Caco-2 (cell line): ENCODE measurements around the gene NBPF3. TPM values are rescaled to one million over a fixed set of nuclear protein-coding genes. Genes with fewer than 3 reads are reported as not detected.

ENCODE experiments used
- BruUV-seq: library from RNA; stranded (reverse); fragments of 400-500 nt; replicated peaks from 2 replicates; lab custom pipeline; 2021; lab: Mats Ljungman, UMichigan
- CTCF ChIA-PET: fragments of 300-600 bp; sonication (Branson Sonifier 250); formaldehyde crosslinking; loops from one replicate; lab custom pipeline; 2022; ENCODE audit warnings: antibody characterized with exemption; lab: Charles Lee
- POLR2A ChIA-PET: fragments of 300-600 bp; sonication (Branson Sonifier 250); formaldehyde crosslinking; loops from one replicate; lab custom pipeline; 2022; ENCODE audit warnings: antibody characterized with exemption; lab: Charles Lee
- DNase-seq, 2 experiments: peaks; one replicate each; pipeline versions ENCODE4 v3.0.0 to v3.0.0-alpha.2; 2020 to 2022
- H3K27me3 ChIP-seq: replicated peaks from 2 replicates; pipeline ENCODE4 v1.6.0; 2011; ENCODE audit warnings: low read length; ENCODE audit not compliant: control insufficient read depth, insufficient read depth
- H3K36me3 ChIP-seq: 2 replicates; pipeline ENCODE4 v1.5.1; 2011; ENCODE audit warnings: low read length; ENCODE audit not compliant: control insufficient read depth, insufficient read depth
- H3K4me1 ChIP-seq: fragments of 250-450 bp; sonication (Bioruptor Pico); 2 replicates; pipeline ENCODE4 v1.5.1; 2020; ENCODE audit warnings: mild to moderate bottlenecking
- H3K4me3 ChIP-seq: 2 replicates; pipeline ENCODE4 v1.5.1; 2011; ENCODE audit warnings: low read depth, mild to moderate bottlenecking, control low read depth, low read length
- H3K9me3 ChIP-seq: fragments of 250-450 bp; sonication (Bioruptor Pico); 2 replicates; pipeline ENCODE4 v1.5.1; 2020; ENCODE audit warnings: mild to moderate bottlenecking, moderate library complexity
- H3K27ac Mint-ChIP-seq: one replicate; pipeline ENCODE4 v1.8.0; 2022; ENCODE audit warnings: mixed read lengths; ENCODE audit not compliant: unreplicated experiment
- H3K27me3 Mint-ChIP-seq: one replicate; pipeline ENCODE4 v1.8.0; 2022; ENCODE audit warnings: mixed read lengths; ENCODE audit not compliant: insufficient read depth, unreplicated experiment
- H3K36me3 Mint-ChIP-seq: one replicate; pipeline ENCODE4 v1.8.0; 2022; ENCODE audit warnings: mild to moderate bottlenecking, mixed read lengths; ENCODE audit not compliant: insufficient read depth, unreplicated experiment
- H3K4me1 Mint-ChIP-seq: one replicate; pipeline ENCODE4 v1.8.0; 2022; ENCODE audit warnings: low read depth, mixed read lengths; ENCODE audit not compliant: unreplicated experiment
- H3K4me3 Mint-ChIP-seq: one replicate; pipeline ENCODE4 v1.8.0; 2022; ENCODE audit warnings: mild to moderate bottlenecking, moderate library complexity, mixed read lengths; ENCODE audit not compliant: unreplicated experiment
- H3K9me3 Mint-ChIP-seq: one replicate; pipeline ENCODE4 v1.8.0; 2022; ENCODE audit warnings: mixed read lengths; ENCODE audit not compliant: unreplicated experiment
- intact Hi-C: fragments of 100-400 bp; cut with micrococcal nuclease; formaldehyde crosslinking; loops from one replicate; pipeline ENCODE4 v1.10.0; 2022; ENCODE audit not compliant: unreplicated experiment
- total RNA-seq: library from RNA; stranded (reverse); gene quantifications from 2 replicates; pipeline ENCODE4 v1.2.3, GENCODE V29; 2022
- TF ChIP-seq, protein P1 (sequence below), 2 experiments: fragments of 200-600 bp in 1 of 2; IDR thresholded peaks; 1 replicate in 1 of 2; 2 replicates in 1 of 2; pipeline versions ENCODE4 v1.5.1 to v1.8.0; 2011 to 2022; ENCODE audit warnings: antibody characterized with exemption in 1 of 2, control low read depth in 1 of 2, inconsistent platforms in 1 of 2, low read depth in 1 of 2, low read length in 1 of 2, mild to moderate bottlenecking in 1 of 2, moderate library complexity in 1 of 2; ENCODE audit not compliant: insufficient read depth in 1 of 2, severe bottlenecking in 1 of 2, unreplicated experiment in 1 of 2

NBPF3 gene
- total RNA-seq, 1 experiment from 2014 or later, result 14.9 TPM

DNA sequence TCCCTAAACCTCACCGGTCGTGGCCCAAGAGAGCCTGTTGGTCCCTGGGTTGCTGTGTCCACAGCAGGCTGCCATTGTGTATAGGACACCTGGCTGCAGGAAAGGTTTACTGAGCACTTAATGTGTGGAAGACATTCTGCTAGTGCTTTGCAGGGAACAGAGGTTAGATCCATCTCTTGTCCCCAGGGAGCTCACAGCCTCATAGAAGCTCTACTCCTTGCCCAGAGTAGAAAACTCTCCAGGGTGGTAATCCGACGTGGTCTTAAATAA lies 52.4 kb downstream of the NBPF3 start:
- POLR2A ChIA-PET, result no interaction called here
- Mint-ChIP-seq H3K9me3 (peaks cover 10% of the 10 kb centered on the region), H3K27ac (no peak overlapping the region)

DNA sequence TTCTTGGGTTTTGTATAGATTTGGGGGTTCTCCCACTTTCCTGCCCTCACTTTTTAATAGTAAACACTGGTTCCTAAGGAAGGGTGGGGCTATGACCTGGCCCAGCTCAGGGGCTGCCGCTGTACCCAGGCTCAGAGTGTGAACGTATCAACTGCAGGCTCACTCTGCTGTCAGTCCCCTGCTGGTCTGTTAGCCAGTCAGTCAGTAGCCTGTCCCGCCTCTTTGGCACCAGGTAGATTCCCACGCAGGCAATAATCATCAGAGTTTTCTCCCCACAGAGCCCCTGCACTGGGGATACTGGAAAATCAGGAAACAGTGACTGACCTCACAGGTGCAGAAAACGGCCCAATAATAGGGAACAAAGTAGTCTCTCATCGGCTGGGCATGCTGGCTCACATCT lies 54.3 kb downstream of the NBPF3 start:
- H3K4me3 Mint-ChIP-seq, result no peak overlapping the region
- Histone ChIP-seq H3K4me1 (peaks cover 4% of the 10 kb centered on the region; the same call in 1 of the 2 replicates), H3K27me3 (no peaks in the 10 kb centered on the region), H3K4me3 (no peak overlapping the region), H3K9me3 (peaks cover 6% of the 10 kb centered on the region; the same call in 1 of the 2 replicates), H3K36me3 (no peaks in the 10 kb centered on the region)
- ChIA-PET CTCF (no interaction called here), POLR2A (no interaction called here)
- no TSS peak for BruUV-seq
- no peaks in the 10 kb centered on the region for H3K36me3 Mint-ChIP-seq
- TF ChIP-seq, protein P1, sequence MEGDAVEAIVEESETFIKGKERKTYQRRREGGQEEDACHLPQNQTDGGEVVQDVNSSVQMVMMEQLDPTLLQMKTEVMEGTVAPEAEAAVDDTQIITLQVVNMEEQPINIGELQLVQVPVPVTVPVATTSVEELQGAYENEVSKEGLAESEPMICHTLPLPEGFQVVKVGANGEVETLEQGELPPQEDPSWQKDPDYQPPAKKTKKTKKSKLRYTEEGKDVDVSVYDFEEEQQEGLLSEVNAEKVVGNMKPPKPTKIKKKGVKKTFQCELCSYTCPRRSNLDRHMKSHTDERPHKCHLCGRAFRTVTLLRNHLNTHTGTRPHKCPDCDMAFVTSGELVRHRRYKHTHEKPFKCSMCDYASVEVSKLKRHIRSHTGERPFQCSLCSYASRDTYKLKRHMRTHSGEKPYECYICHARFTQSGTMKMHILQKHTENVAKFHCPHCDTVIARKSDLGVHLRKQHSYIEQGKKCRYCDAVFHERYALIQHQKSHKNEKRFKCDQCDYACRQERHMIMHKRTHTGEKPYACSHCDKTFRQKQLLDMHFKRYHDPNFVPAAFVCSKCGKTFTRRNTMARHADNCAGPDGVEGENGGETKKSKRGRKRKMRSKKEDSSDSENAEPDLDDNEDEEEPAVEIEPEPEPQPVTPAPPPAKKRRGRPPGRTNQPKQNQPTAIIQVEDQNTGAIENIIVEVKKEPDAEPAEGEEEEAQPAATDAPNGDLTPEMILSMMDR (IDR thresholded peaks at IDR 0.05; ENCODE audit: insufficient read depth in 1 of 2, low read depth in 1 of 2, low read length in 1 of 2, severe bottlenecking in 1 of 2, unreplicated experiment in 1 of 2), result no peak
- intact Hi-C loops, result no loop called here
- DNase-seq, result no peak
- H3K4me1 Mint-ChIP-seq, result no peaks in the 10 kb centered on the region
- H3K27me3 Mint-ChIP-seq, result no peaks in the 10 kb centered on the region
- H3K27ac Mint-ChIP-seq, result no peak overlapping the region
- peaks cover 1% of the 10 kb centered on the region for H3K9me3 Mint-ChIP-seq

More for the DNA sequence above, 52.4 kb downstream of the NBPF3 start:
- Mint-ChIP-seq H3K4me3 (no peak overlapping the region), H3K36me3 (no peaks in the 10 kb centered on the region), H3K27me3 (no peaks in the 10 kb centered on the region), H3K4me1 (no peaks in the 10 kb centered on the region)
- no peaks in the 10 kb centered on the region for H3K36me3 ChIP-seq
- no peak overlapping the region for H3K4me3 ChIP-seq
- no peak for DNase-seq
- TF ChIP-seq, protein P1 (IDR thresholded peaks at IDR 0.05; ENCODE audit: insufficient read depth in 1 of 2, low read depth in 1 of 2, low read length in 1 of 2, severe bottlenecking in 1 of 2, unreplicated experiment in 1 of 2), result no peak
- intact Hi-C loops, result no loop called here
- H3K27me3 ChIP-seq, result no peaks in the 10 kb centered on the region
- H3K4me1 ChIP-seq, result no peaks in the 10 kb centered on the region
- CTCF ChIA-PET, result interaction anchor here (0.6 kb wide), 1 partner anchor 122 kb away, joined by 3 read pairs; no protein-coding TSS in a partner anchor
- H3K9me3 ChIP-seq, result peaks cover 5% of the 10 kb centered on the region; the same call in 1 of the 2 replicates
- no TSS peak for BruUV-seq

DNA sequence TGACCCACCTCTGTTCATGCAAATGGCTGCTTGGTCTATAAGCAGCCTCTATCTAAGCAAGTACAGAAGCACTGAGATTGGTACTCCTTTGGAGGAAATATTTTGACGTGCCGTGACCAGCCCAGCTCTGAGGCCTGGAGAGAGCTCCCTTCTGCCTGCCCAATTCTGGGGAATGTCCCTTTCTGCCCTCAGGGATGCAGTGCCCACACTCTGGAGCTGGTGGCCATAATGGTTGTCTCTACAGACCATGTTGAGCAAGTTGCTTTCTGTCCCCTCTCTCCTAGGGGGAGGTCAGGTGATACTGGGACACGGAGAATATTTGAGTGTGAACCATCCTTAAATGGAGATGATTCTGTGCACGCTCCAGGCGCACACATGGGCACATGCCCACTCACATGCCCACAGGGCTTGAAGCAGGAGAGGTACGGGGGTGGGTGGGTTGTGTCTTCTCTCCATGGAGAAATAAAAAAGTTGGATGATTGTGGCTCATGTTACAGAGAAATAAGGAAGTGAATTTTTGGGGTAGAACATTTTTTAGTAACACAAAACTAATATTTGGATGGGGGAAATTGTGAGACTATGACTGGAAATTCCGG lies 55.4 kb downstream of the NBPF3 start:
- TF ChIP-seq, protein P1 (IDR thresholded peaks at IDR 0.05; ENCODE audit: insufficient read depth in 1 of 2, low read depth in 1 of 2, low read length in 1 of 2, severe bottlenecking in 1 of 2, unreplicated experiment in 1 of 2), result no peak
- no peaks in the 10 kb centered on the region for H3K9me3 Mint-ChIP-seq
- ChIA-PET CTCF (no interaction called here), POLR2A (no interaction called here)
- no peaks in the 10 kb centered on the region for H3K36me3 ChIP-seq
- no peak overlapping the region for H3K4me3 ChIP-seq
- H3K27ac Mint-ChIP-seq, result no peak overlapping the region
- no peaks in the 10 kb centered on the region for H3K4me1 Mint-ChIP-seq
- H3K4me3 Mint-ChIP-seq, result no peak overlapping the region
- DNase-seq, result no peak
- H3K9me3 ChIP-seq, result peaks cover 11% of the 10 kb centered on the region; the same call in 1 of the 2 replicates
- no TSS peak for BruUV-seq
- no peaks in the 10 kb centered on the region for H3K36me3 Mint-ChIP-seq
- intact Hi-C loops, result no loop called here
- H3K27me3 Mint-ChIP-seq, result no peaks in the 10 kb centered on the region
- no peaks in the 10 kb centered on the region for H3K27me3 ChIP-seq
- H3K4me1 ChIP-seq, result peaks cover 4% of the 10 kb centered on the region; the same call in 1 of the 2 replicates
